ENCODE data around the gene IL17B. TPM values are rescaled to one million over a fixed set of nuclear protein-coding genes. Genes with fewer than 3 reads are reported as not detected.
A peak's percentile ranks its signal among the peaks of the same experiment; 100 is the strongest.

The IL17B gene
- total and polyA plus RNA-seq, 2 experiments from 2014 or later: not detected

DNA sequence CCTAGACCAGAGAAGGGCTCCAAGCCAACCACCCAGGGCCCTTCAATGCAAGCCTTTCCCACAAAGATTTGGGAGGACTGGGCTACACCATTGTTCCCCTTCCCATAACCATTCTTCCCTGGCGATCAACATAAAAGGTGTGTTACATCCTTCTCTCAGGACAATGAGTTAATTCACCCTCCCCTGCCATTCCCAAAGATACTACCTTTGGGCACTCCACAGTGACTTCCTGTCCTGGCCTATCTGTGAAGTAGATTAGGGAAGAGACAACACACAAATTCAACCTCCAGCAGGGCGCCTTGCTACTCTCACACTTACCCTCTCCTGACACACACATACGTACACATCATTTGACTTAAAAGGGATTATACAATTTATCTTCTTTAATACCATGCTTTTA lies 23.2 kb upstream of the IL17B start:
- Histone ChIP-seq H3K27me3 (ENCODE audit: insufficient read depth) (no peaks in the 10 kb centered on the region), H2AFZ (peak overlapping the region; percentile 10; the same call in 1 of the 2 replicates), H3K4me3 (no peak overlapping the region), H3K79me2 (replicated peaks; ENCODE audit: insufficient read depth) (no peaks in the 10 kb centered on the region), H3K4me2 (no peak overlapping the region), H3F3A (replicated peaks; ENCODE audit: low read depth) (no peaks in the 10 kb centered on the region), H3K9me2 (ENCODE audit: insufficient read depth) (no peaks in the 10 kb centered on the region), H3K27ac (ENCODE audit: low read depth) (no peak overlapping the region), H4K20me1 (replicated peaks; ENCODE audit: insufficient read depth) (no peaks in the 10 kb centered on the region), H3K36me3 (ENCODE audit: insufficient read depth) (no peaks in the 10 kb centered on the region), H3K4me1 (ENCODE audit: insufficient read depth) (no peaks in the 10 kb centered on the region)
- Mint-ChIP-seq H3K36me3 (ENCODE audit: low read depth) (no peaks in the 10 kb centered on the region; the same call in 2 of the 3 replicates), H3K27me3 (ENCODE audit: insufficient read depth, low read depth, poor library complexity) (peaks cover 5% of the 10 kb centered on the region), H3K27ac (peak overlapping the region; percentile 11; the same call in 1 of the 2 replicates), H3K4me3 (no peak overlapping the region), H3K9me3 (no peaks in the 10 kb centered on the region), H3K4me1 (peaks cover 27% of the 10 kb centered on the region)
- DNase-seq (ENCODE audit: low spot score) (no peak), ATAC-seq (no peak)
- TF ChIP-seq ZNF331 (CRISPR knock-in tag; IDR thresholded peaks at IDR 0.05; ENCODE audit: low read depth) (no peak), ETS1 (IDR thresholded peaks at IDR 0.05) (no peak), POLR2AphosphoS5 (IDR thresholded peaks at IDR 0.05; ENCODE audit: low read depth) (no peak), CREB1 (CRISPR knock-in tag; IDR thresholded peaks at IDR 0.05; ENCODE audit: low read depth) (no peak), EZH2 (IDR thresholded peaks at IDR 0.05; ENCODE audit: low read depth, unreplicated experiment) (no peak)
- TF ChIP-seq, protein P1, sequence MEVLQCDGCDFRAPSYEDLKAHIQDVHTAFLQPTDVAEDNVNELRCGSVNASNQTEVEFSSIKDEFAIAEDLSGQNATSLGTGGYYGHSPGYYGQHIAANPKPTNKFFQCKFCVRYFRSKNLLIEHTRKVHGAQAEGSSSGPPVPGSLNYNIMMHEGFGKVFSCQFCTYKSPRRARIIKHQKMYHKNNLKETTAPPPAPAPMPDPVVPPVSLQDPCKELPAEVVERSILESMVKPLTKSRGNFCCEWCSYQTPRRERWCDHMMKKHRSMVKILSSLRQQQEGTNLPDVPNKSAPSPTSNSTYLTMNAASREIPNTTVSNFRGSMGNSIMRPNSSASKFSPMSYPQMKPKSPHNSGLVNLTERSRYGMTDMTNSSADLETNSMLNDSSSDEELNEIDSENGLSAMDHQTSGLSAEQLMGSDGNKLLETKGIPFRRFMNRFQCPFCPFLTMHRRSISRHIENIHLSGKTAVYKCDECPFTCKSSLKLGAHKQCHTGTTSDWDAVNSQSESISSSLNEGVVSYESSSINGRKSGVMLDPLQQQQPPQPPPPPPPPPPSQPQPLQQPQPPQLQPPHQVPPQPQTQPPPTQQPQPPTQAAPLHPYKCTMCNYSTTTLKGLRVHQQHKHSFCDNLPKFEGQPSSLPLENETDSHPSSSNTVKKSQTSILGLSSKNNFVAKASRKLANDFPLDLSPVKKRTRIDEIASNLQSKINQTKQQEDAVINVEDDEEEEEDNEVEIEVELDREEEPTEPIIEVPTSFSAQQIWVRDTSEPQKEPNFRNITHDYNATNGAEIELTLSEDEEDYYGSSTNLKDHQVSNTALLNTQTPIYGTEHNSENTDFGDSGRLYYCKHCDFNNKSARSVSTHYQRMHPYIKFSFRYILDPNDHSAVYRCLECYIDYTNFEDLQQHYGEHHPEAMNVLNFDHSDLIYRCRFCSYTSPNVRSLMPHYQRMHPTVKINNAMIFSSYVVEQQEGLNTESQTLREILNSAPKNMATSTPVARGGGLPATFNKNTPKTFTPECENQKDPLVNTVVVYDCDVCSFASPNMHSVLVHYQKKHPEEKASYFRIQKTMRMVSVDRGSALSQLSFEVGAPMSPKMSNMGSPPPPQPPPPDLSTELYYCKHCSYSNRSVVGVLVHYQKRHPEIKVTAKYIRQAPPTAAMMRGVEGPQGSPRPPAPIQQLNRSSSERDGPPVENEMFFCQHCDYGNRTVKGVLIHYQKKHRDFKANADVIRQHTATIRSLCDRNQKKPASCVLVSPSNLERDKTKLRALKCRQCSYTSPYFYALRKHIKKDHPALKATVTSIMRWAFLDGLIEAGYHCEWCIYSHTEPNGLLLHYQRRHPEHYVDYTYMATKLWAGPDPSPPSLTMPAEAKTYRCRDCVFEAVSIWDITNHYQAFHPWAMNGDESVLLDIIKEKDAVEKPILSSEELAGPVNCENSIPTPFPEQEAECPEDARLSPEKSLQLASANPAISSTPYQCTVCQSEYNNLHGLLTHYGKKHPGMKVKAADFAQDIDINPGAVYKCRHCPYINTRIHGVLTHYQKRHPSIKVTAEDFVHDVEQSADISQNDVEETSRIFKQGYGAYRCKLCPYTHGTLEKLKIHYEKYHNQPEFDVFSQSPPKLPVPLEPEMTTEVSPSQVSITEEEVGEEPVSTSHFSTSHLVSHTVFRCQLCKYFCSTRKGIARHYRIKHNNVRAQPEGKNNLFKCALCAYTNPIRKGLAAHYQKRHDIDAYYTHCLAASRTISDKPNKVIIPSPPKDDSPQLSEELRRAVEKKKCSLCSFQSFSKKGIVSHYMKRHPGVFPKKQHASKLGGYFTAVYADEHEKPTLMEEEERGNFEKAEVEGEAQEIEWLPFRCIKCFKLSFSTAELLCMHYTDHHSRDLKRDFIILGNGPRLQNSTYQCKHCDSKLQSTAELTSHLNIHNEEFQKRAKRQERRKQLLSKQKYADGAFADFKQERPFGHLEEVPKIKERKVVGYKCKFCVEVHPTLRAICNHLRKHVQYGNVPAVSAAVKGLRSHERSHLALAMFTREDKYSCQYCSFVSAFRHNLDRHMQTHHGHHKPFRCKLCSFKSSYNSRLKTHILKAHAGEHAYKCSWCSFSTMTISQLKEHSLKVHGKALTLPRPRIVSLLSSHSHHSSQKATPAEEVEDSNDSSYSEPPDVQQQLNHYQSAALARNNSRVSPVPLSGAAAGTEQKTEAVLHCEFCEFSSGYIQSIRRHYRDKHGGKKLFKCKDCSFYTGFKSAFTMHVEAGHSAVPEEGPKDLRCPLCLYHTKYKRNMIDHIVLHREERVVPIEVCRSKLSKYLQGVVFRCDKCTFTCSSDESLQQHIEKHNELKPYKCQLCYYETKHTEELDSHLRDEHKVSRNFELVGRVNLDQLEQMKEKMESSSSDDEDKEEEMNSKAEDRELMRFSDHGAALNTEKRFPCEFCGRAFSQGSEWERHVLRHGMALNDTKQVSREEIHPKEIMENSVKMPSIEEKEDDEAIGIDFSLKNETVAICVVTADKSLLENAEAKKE (CRISPR knock-in tag; IDR thresholded peaks at IDR 0.05): no peak

Data from GM23338 (cell line).